Lung (tissue), 12 donors: ENCODE measurements around the gene MITF. TPM values are rescaled to one million over a fixed set of nuclear protein-coding genes. Genes with fewer than 3 reads are reported as not detected.

Experiments used
- ATAC-seq: fragments of 200-7000 bp; cut with Tn5 transposase; one replicate; pipeline ENCODE4 v1.9.1; 2020; ENCODE audit warnings: moderate number of reproducible peaks; ENCODE audit not compliant: insufficient read depth, low FRiP score
- DNase-seq, 3 donors: peaks; one replicate each; pipeline ENCODE4 v3.0.0-alpha.2; 2013 to 2017
- H3K27ac ChIP-seq, 2 donors: one replicate each; pipeline ENCODE4 v1.5.1; 2013; ENCODE audit warnings: mild to moderate bottlenecking in 2 of 2, moderate library complexity in 2 of 2, control low read depth in 1 of 2, inconsistent platforms in 1 of 2, low read depth in 1 of 2, low read length in 1 of 2
- H3K27me3 ChIP-seq, 3 donors: one replicate each; pipeline ENCODE4 v1.5.1; 2013; ENCODE audit warnings: low read length in 2 of 3; ENCODE audit not compliant: control insufficient read depth in 3 of 3, insufficient read depth in 3 of 3
- H3K36me3 ChIP-seq, 4 donors: one replicate each; pipeline ENCODE4 v1.5.1; 2013; ENCODE audit warnings: low read length in 4 of 4, mild to moderate bottlenecking in 1 of 4, moderate library complexity in 1 of 4; ENCODE audit not compliant: control insufficient read depth in 4 of 4, insufficient read depth in 4 of 4
- H3K4me1 ChIP-seq, 5 donors: one replicate each; pipeline ENCODE4 v1.5.1; 2013; ENCODE audit warnings: low read length in 5 of 5, mild to moderate bottlenecking in 2 of 5, moderate library complexity in 1 of 5; ENCODE audit not compliant: control insufficient read depth in 5 of 5, insufficient read depth in 5 of 5
- H3K4me3 ChIP-seq: one replicate; pipeline ENCODE4 v1.5.1; 2013; ENCODE audit warnings: mild to moderate bottlenecking, control low read depth, moderate library complexity
- H3K9ac ChIP-seq, 2 donors: one replicate each; pipeline ENCODE4 v1.5.1; 2013; ENCODE audit warnings: low read length in 2 of 2, control low read depth in 1 of 2; ENCODE audit not compliant: insufficient read depth in 1 of 2
- H3K9me3 ChIP-seq, 4 donors: one replicate each; pipeline ENCODE4 v1.5.1; 2013; ENCODE audit warnings: low read length in 3 of 4, mild to moderate bottlenecking in 1 of 4, moderate library complexity in 1 of 4; ENCODE audit not compliant: control insufficient read depth in 4 of 4, insufficient read depth in 3 of 4
- WGBS, 2 donors: extraction: QIAGEN DNeasy Blood & Tissue Kit; methylation state at CpG; one replicate each; pipeline ENCODE4 v1.1.7; 2013; 5-methylcytosine and 5-hydroxymethylcytosine counted together
- polyA plus RNA-seq, 2 donors: library from polyadenylated mRNA; stranded (reverse); fragments of 200-250 nt; gene quantifications; one replicate each; pipeline ENCODE4 v1.2.1, GENCODE V29; 2013
- total RNA-seq, 2 donors: library from RNA; depleted of rRNA in 1 of 2; stranded (reverse); fragments of >200 nt in 1 of 2; gene quantifications; one replicate each; pipeline ENCODE4 v1.2.1, GENCODE V29; 2014 to 2021
- TF ChIP-seq, protein P1 (sequence below): IDR thresholded peaks from 2 replicates; pipeline ENCODE4 v1.5.1; 2012; ENCODE audit warnings: mild to moderate bottlenecking; ENCODE audit errors: control extremely low read depth, extremely low read depth
- donor health status: control.
- donor health status: control.
- donor health status: Bipolar disorder and iron deficiency.
- donor health status: healthy.
- donor health status: DM: yes; HTN: yes; CAD: no.

MITF gene
- total and polyA plus RNA-seq, 4 donors = 5.0 to 28.0 (median 12.0) TPM

DNA sequence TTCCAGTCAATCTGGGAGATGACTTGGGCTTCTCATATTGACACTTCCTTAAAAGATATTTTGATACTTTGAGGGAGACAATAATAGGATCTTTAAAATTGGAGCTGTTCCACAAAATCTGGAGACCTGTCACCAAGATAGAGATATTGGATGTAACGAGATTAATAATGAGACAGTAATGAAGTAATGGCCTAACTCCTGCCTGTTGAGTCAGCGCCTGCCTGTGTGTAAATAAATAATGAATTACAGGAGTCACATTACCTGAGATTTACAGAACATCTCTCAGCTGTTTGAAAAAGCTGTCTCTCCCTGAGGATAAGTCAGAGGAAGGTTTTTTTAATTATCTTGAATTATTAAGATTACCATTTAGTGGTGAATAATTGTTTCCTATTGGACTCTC lies 43.8 kb upstream of the MITF start:
- Histone ChIP-seq H3K4me3 (no peak overlapping the region), H3K27me3 (no peaks in the 10 kb centered on the region), H3K9ac (no peak overlapping the region), H3K9me3 (no peaks in the 10 kb centered on the region), H3K27ac (no peak overlapping the region), H3K36me3 (no peaks in the 10 kb centered on the region), H3K4me1 (no peaks in the 10 kb centered on the region)
- DNase-seq (no peak), ATAC-seq (no peak)
- TF ChIP-seq, protein P1, sequence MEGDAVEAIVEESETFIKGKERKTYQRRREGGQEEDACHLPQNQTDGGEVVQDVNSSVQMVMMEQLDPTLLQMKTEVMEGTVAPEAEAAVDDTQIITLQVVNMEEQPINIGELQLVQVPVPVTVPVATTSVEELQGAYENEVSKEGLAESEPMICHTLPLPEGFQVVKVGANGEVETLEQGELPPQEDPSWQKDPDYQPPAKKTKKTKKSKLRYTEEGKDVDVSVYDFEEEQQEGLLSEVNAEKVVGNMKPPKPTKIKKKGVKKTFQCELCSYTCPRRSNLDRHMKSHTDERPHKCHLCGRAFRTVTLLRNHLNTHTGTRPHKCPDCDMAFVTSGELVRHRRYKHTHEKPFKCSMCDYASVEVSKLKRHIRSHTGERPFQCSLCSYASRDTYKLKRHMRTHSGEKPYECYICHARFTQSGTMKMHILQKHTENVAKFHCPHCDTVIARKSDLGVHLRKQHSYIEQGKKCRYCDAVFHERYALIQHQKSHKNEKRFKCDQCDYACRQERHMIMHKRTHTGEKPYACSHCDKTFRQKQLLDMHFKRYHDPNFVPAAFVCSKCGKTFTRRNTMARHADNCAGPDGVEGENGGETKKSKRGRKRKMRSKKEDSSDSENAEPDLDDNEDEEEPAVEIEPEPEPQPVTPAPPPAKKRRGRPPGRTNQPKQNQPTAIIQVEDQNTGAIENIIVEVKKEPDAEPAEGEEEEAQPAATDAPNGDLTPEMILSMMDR = no peak
- whole genome bisulfite sequencing, 2 donors = 87 to 90% methylated on average over 2 of the region's 2 CpGs

- H3K9me3 ChIP-seq = peaks cover 0 to 3% (median 2%) of the 10 kb centered on the region in 4 donors
- no peaks in the 10 kb centered on the region for H3K4me1 ChIP-seq
- no peak overlapping the region for H3K9ac ChIP-seq
- no peak overlapping the region for H3K4me3 ChIP-seq
- DNase-seq (no peak), ATAC-seq (no peak)
- no peak overlapping the region for H3K27ac ChIP-seq
- H3K27me3 ChIP-seq = no peaks in the 10 kb centered on the region
- 89 to 90% methylated on average over 4 of the region's 4 CpGs for WGBS, 2 donors
- no peaks in the 10 kb centered on the region for H3K36me3 ChIP-seq
- TF ChIP-seq, protein P1 = no peak
Measured at GRCh38 chr3:69695933-69696332, 43.3 kb upstream of the MITF start.

GRCh38 chr3:69696367-69696766 lies 42.9 kb upstream of the MITF start:
- no peaks in the 10 kb centered on the region for H3K27me3 ChIP-seq
- WGBS, 2 donors = 37 to 63% methylated on average over 1 of the region's 1 CpG
- no peaks in the 10 kb centered on the region for H3K4me1 ChIP-seq
- no peak overlapping the region for H3K4me3 ChIP-seq
- peaks cover 0 to 4% (median 2%) of the 10 kb centered on the region in 4 donors for H3K9me3 ChIP-seq
- no peaks in the 10 kb centered on the region for H3K36me3 ChIP-seq
- TF ChIP-seq, protein P1 = no peak
- H3K9ac ChIP-seq = no peak overlapping the region
- peak in 2 of 3 donors; percentile 30 to 43 for DNase-seq
- H3K27ac ChIP-seq = no peak overlapping the region
- no peak for ATAC-seq

DNA sequence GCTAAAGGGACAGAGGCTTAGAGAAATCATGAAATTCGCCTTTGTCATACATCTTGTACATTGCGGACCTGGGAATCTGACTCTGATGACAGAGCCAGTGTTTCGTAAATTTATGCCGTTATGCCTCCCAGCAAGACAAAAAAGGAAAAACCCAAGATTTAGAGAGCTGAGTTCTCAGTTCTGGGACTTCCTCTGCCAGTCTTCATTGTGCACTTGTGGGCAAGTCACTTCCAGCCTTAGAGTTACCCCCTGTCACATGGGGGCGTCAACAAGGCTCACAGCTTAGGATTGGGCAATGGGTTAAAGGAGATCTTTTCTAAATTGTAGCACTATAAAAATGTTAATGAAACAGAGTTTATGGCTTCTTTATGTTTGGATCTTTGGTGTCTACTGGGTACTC lies 41.9 kb upstream of the MITF start:
- TF ChIP-seq, protein P1 = no peak
- WGBS, 2 donors = 53 to 66% methylated on average over 5 of the region's 5 CpGs
- ATAC-seq (no peak), DNase-seq (no peak)
- no peak overlapping the region for H3K9ac ChIP-seq
- H3K27me3 ChIP-seq = no peaks in the 10 kb centered on the region
- H3K27ac ChIP-seq = no peak overlapping the region
- peaks cover 0 to 4% (median 2%) of the 10 kb centered on the region in 4 donors for H3K9me3 ChIP-seq
- no peaks in the 10 kb centered on the region for H3K4me1 ChIP-seq
- H3K36me3 ChIP-seq = no peaks in the 10 kb centered on the region
- no peak overlapping the region for H3K4me3 ChIP-seq
